Measurements from ENCODE around the gene MFN2. TPM values are rescaled to one million over a fixed set of nuclear protein-coding genes. Genes with fewer than 3 reads are reported as not detected.
A peak's percentile ranks its signal among the peaks of the same experiment; 100 is the strongest.

The MFN2 gene
- total RNA-seq (2014; rRNA removed; shearing (Covaris generic)) (28.3 and 32.2 TPM in 2 replicates), total RNA-seq (2022) (52.7 and 55.9 TPM in 2 replicates), Bru-seq, nascent RNA (percentile 68 among the genes with signal in this experiment), BruChase-seq, experiment 1, labeled RNA remaining after a 6-hour chase (percentile 77 among the genes with signal in this experiment), BruChase-seq, experiment 2, labeled RNA remaining after a 2-hour chase (percentile 84 among the genes with signal in this experiment)
- long read RNA-seq, full-length matches to known transcripts: 52 of 111 reads
- long read RNA-seq, partial matches to known transcripts: 34 of 111 reads
- long read RNA-seq, other reads (novel, unspliced or antisense): 25 of 111 reads

GRCh38 chr1:11979851-11980675 lies at the start of gene MFN2:
MFN2 (plus strand) TSS chr1:11980444; CDS start chr1:11989169, 8,725 bp downstream.
- peak; percentile 93 for DNase-seq (ENCODE audit: low spot score)
- Histone ChIP-seq H3K27ac (ENCODE audit: low read depth, low read length, poor library complexity, severe bottlenecking) (peak within 1 kb of the TSS; percentile 60), H3K4me3 (ENCODE audit: low read depth, low read length, poor library complexity, severe bottlenecking) (peak within 1 kb of the TSS; percentile 93), H3K4me1 (ENCODE audit: insufficient read depth, low read length, poor library complexity, severe bottlenecking) (peaks cover 21% of the 10 kb centered on the region), H3K4me2 (ENCODE audit: low read length) (peak within 1 kb of the TSS; percentile 75), H2AFZ (ENCODE audit: low read length) (peak within 1 kb of the TSS; percentile 73), H3K9me3 (ENCODE audit: low read length) (no peaks in the 10 kb centered on the region), H3K9me2 (ENCODE audit: insufficient read depth, low read length) (no peaks in the 10 kb centered on the region), H4K20me1 (ENCODE audit: insufficient read depth, low read length) (no peaks in the 10 kb centered on the region), H3K36me3 (ENCODE audit: insufficient read depth, low read length) (peaks cover 32% of the 10 kb centered on the region), H3K79me2 (ENCODE audit: insufficient read depth, low read depth, low read length) (peaks cover 22% of the 10 kb centered on the region)
- intact Hi-C loops (cut with micrococcal nuclease; ENCODE audit: unreplicated experiment): loop anchor here (1.0 to 10.0 kb wide), 2 partner anchors 72 to 245 kb away; partner anchors contain the start of gene AGTRAP
- ChIA-PET CTCF (ENCODE audit: unreplicated experiment) (interaction anchor here (0.6 to 1.0 kb wide), 3 partner anchors 13 to 112 kb away, joined by 3 read pairs; no protein-coding TSS in a partner anchor), POLR2A (interaction anchor here (0.6 to 2.2 kb wide), 5 partner anchors 13 to 155 kb away, joined by 3 to 9 read pairs (median 6); partner anchors contain the start of gene MIIP)
- TF ChIP-seq, protein P1, sequence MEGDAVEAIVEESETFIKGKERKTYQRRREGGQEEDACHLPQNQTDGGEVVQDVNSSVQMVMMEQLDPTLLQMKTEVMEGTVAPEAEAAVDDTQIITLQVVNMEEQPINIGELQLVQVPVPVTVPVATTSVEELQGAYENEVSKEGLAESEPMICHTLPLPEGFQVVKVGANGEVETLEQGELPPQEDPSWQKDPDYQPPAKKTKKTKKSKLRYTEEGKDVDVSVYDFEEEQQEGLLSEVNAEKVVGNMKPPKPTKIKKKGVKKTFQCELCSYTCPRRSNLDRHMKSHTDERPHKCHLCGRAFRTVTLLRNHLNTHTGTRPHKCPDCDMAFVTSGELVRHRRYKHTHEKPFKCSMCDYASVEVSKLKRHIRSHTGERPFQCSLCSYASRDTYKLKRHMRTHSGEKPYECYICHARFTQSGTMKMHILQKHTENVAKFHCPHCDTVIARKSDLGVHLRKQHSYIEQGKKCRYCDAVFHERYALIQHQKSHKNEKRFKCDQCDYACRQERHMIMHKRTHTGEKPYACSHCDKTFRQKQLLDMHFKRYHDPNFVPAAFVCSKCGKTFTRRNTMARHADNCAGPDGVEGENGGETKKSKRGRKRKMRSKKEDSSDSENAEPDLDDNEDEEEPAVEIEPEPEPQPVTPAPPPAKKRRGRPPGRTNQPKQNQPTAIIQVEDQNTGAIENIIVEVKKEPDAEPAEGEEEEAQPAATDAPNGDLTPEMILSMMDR (conservative IDR thresholded peaks at IDR 0.05; ENCODE audit: low read length): no peak
- TF ChIP-seq EZH2phosphoT487 (IDR thresholded peaks at IDR 0.05; ENCODE audit: borderline replicate concordance, low read depth, low read length): no peak
- BruUV-seq (replicated peaks): no TSS peak

- Histone ChIP-seq H3K27ac (ENCODE audit: low read depth, low read length, poor library complexity, severe bottlenecking) (no peak overlapping the region), H4K20me1 (ENCODE audit: insufficient read depth, low read length) (no peaks in the 10 kb centered on the region), H3K36me3 (ENCODE audit: insufficient read depth, low read length) (no peaks in the 10 kb centered on the region), H3K9me2 (ENCODE audit: insufficient read depth, low read length) (no peaks in the 10 kb centered on the region), H3K9me3 (ENCODE audit: low read length) (no peaks in the 10 kb centered on the region), H2AFZ (ENCODE audit: low read length) (no peak overlapping the region), H3K4me3 (ENCODE audit: low read depth, low read length, poor library complexity, severe bottlenecking) (no peak overlapping the region), H3K4me1 (ENCODE audit: insufficient read depth, low read length, poor library complexity, severe bottlenecking) (peaks cover 48% of the 10 kb centered on the region), H3K79me2 (ENCODE audit: insufficient read depth, low read depth, low read length) (no peaks in the 10 kb centered on the region; the same call in 1 of the 2 replicates), H3K4me2 (ENCODE audit: low read length) (no peak overlapping the region)
- intact Hi-C loops (cut with micrococcal nuclease; ENCODE audit: unreplicated experiment): no loop called here
- TF ChIP-seq, protein P1 (conservative IDR thresholded peaks at IDR 0.05; ENCODE audit: low read length): no peak
- no peak for TF ChIP-seq EZH2phosphoT487 (IDR thresholded peaks at IDR 0.05; ENCODE audit: borderline replicate concordance, low read depth, low read length)
- POLR2A ChIA-PET: interaction anchor here (0.5 to 1.9 kb wide), 4 partner anchors 17 to 117 kb away, joined by 3 to 14 read pairs (median 3); no protein-coding TSS in a partner anchor
- CTCF ChIA-PET (ENCODE audit: unreplicated experiment): interaction anchor here (0.6 kb wide), 1 partner anchor 550 kb away, joined by 3 read pairs; no protein-coding TSS in a partner anchor
- no TSS peak for BruUV-seq (replicated peaks)
- no peak for DNase-seq (ENCODE audit: low spot score)
These were observed 49.4 kb upstream of the MFN2 start for GRCh38 chr1:11930571-11931445.
